Fibroblast of the aortic adventitia (primary cell): ENCODE measurements around the gene GSC2. TPM values are rescaled to one million over a fixed set of nuclear protein-coding genes. Genes with fewer than 3 reads are reported as not detected.

ENCODE experiments used
- DNase-seq: peaks from one replicate; pipeline ENCODE4 v3.0.0-alpha.2; 2010; ENCODE audit warnings: low read depth
- H3K4me3 ChIP-seq: 2 replicates; pipeline ENCODE4 v1.5.1; 2011; ENCODE audit warnings: low read depth, mild to moderate bottlenecking, control low read depth, low read length, moderate library complexity
- CTCF ChIP-seq: IDR thresholded peaks from 2 replicates; pipeline ENCODE4 v1.5.1; 2011; ENCODE audit warnings: mild to moderate bottlenecking, low read length, control low read depth, inconsistent platforms; ENCODE audit not compliant: insufficient read depth
- total RNA-seq: library from RNA; depleted of rRNA; stranded (reverse); fragments of >200 nt; gene quantifications from 2 replicates; pipeline ENCODE4 v1.2.3, GENCODE V29; 2012; ENCODE audit warnings: low replicate concordance

Gene GSC2
- total RNA-seq, 1 donor = not detected

- DNase-seq = no peak
- no peak for TF ChIP-seq CTCF
- H3K4me3 ChIP-seq = no peak overlapping the region
Measured at GRCh38 chr22:19114984-19115552, 35.0 kb downstream of the GSC2 start.

- no peak overlapping the region for H3K4me3 ChIP-seq
- DNase-seq = no peak
- no peak for TF ChIP-seq CTCF
Measured at GRCh38 chr22:19113429-19113828, 36.7 kb downstream of the GSC2 start.

DNA sequence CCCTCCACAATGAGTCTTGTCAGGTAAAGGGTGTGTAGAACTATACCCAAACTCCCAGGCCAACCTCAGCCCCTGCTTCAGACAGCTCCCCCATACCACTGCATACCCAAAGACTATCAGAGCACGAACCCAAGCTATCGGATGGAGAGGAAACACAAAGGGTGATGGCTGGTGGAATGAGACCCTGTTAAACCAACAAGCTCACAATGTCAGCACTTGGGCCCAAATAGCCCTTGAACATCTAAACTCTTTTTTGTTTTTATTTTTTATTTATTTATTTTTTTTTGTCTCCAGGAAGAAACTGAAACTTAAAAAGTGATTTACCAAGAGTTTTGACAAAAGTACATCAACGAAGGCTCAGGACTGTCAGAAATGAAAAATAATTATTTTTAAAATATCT is 38.5 kb downstream of the GSC2 start:
- no peak for TF ChIP-seq CTCF
- DNase-seq = no peak
- H3K4me3 ChIP-seq = no peak overlapping the region

DNA sequence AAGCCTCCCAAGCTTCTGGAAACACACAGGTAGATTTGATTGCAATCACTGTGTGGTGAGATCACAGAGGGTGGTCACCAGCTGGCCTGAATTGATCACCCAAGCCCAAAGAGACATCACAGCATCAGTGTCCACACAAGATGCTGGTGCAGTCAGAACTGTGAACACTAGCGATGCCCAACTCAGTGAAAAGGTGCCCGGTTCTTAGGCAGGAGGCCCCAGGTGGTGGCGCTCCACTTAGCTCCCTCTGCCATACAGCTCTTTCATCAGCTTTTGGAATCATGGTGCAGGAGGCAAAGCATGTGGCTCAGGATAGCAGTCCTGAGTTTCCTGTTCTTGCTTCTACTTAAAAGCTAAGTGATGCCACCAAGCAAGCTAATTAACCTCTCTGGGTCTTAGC is 39.0 kb downstream of the GSC2 start:
- DNase-seq = no peak
- H3K4me3 ChIP-seq = no peak overlapping the region
- no peak for TF ChIP-seq CTCF

DNA sequence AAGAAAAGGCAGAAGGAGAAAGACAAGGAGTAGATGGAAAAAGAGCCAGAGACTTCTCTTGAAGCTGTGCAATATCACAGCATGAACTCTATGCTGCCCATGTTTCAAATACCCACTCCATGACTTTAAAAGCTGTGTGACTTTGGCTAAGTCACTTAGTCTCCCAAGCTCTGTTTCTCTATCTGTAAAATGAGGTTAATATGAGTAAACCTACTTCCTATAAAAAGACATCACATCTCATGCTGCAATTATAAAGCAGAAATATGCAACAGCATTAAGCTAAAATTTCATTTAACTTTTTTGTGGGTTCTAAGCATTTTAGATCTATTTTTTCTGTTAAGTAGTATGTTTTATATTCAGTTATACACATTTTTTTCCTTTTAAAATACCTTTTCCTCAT is 39.4 kb downstream of the GSC2 start:
- no peak for TF ChIP-seq CTCF
- no peak for DNase-seq
- no peak overlapping the region for H3K4me3 ChIP-seq

GRCh38 chr22:19110064-19110458 is 40.0 kb downstream of the GSC2 start:
- DNase-seq = no peak
- no peak overlapping the region for H3K4me3 ChIP-seq
- no peak for TF ChIP-seq CTCF
